ENCODE measurements around the gene ALKBH2. TPM values are rescaled to one million over a fixed set of nuclear protein-coding genes. Genes with fewer than 3 reads are reported as not detected.
A peak's percentile ranks its signal among the peaks of the same experiment; 100 is the strongest.

Gene ALKBH2
- 30.6 and 47.7 TPM in 2 replicates for total RNA-seq (2014; rRNA removed; shearing (Covaris generic); ENCODE audit: low replicate concordance)

- Histone ChIP-seq H3K36me3 (ENCODE audit: insufficient read depth, low read length) (peaks cover 16% of the 10 kb centered on the region; the same call in 1 of the 2 replicates), H3K9me3 (ENCODE audit: low read length) (no peaks in the 10 kb centered on the region)
Observed at GRCh38 chr12:109093022-109093918, at the start of gene ALKBH2. Gene ALKBH2 (minus strand): TSS chr12:109093472. CDS start chr12:109092786, 686 bp downstream.

DNA sequence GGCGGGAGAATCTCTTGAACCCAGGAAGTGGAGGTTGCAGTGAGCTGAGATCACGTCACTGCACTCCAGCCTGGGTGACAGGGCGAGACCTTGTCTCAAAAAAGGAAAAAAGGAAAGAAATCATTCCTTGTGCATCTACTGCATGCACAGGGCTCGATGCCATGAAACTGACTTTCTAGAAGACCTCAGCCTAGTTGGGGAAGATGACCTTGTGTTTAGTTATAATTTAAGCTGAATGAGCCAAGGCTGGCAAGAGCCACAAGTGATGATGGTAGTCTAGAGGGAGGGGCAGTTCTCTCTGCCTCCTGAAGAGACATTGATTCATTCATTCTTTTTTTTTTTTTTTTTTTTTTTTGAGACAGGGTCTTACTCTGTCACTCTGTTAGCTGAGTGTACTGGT is 47.3 kb upstream of the ALKBH2 start:
- Histone ChIP-seq H3K4me1 (ENCODE audit: low read length) (peaks cover 2% of the 10 kb centered on the region; the same call in 1 of the 2 replicates), H3K9me2 (replicated peaks; ENCODE audit: insufficient read depth, low read length) (no peaks in the 10 kb centered on the region), H3K27me3 (ENCODE audit: low read length) (no peaks in the 10 kb centered on the region), H3K79me2 (ENCODE audit: low read length) (no peaks in the 10 kb centered on the region), H4K20me1 (ENCODE audit: insufficient read depth, low read depth, low read length) (no peaks in the 10 kb centered on the region), H3K9ac (ENCODE audit: low read length) (no peak overlapping the region), H3K4me2 (ENCODE audit: low read depth, low read length, poor library complexity, severe bottlenecking) (no peak overlapping the region), H3K4me3 (ENCODE audit: low read length) (no peak overlapping the region), H3K36me3 (ENCODE audit: insufficient read depth, low read length) (no peaks in the 10 kb centered on the region), H2AFZ (ENCODE audit: low read length) (no peak overlapping the region), H3K27ac (ENCODE audit: low read length) (no peak overlapping the region), H3K9me3 (ENCODE audit: low read length) (no peaks in the 10 kb centered on the region)
- no peak for DNase-seq

More at GRCh38 chr12:109093022-109093918, at the start of gene ALKBH2:
- Histone ChIP-seq H2AFZ (ENCODE audit: low read length) (peak within 1 kb of the TSS; percentile 77), H3K4me3 (ENCODE audit: low read length) (peak within 1 kb of the TSS; percentile 76), H3K27me3 (ENCODE audit: low read length) (no peaks in the 10 kb centered on the region), H3K4me2 (ENCODE audit: low read depth, low read length, poor library complexity, severe bottlenecking) (peak within 1 kb of the TSS; percentile 74), H3K9ac (ENCODE audit: low read length) (peak within 1 kb of the TSS; percentile 82), H3K27ac (ENCODE audit: low read length) (peak within 1 kb of the TSS; percentile 69), H3K79me2 (ENCODE audit: low read length) (peaks cover 38% of the 10 kb centered on the region), H4K20me1 (ENCODE audit: insufficient read depth, low read depth, low read length) (no peaks in the 10 kb centered on the region), H3K4me1 (ENCODE audit: low read length) (peaks cover 36% of the 10 kb centered on the region), H3K9me2 (replicated peaks; ENCODE audit: insufficient read depth, low read length) (no peaks in the 10 kb centered on the region)
- peak; percentile 98 for DNase-seq

- no peak overlapping the region for H3K4me2 ChIP-seq (ENCODE audit: low read depth, low read length, poor library complexity, severe bottlenecking)
- no peaks in the 10 kb centered on the region for H3K9me3 ChIP-seq (ENCODE audit: low read length)
- no peaks in the 10 kb centered on the region for H4K20me1 ChIP-seq (ENCODE audit: insufficient read depth, low read depth, low read length)
- H3K27ac ChIP-seq (ENCODE audit: low read length), result no peak overlapping the region
- no peak for DNase-seq
- no peaks in the 10 kb centered on the region for H3K36me3 ChIP-seq (ENCODE audit: insufficient read depth, low read length)
- H3K79me2 ChIP-seq (ENCODE audit: low read length), result no peaks in the 10 kb centered on the region
- no peak overlapping the region for H2AFZ ChIP-seq (ENCODE audit: low read length)
- no peaks in the 10 kb centered on the region for H3K27me3 ChIP-seq (ENCODE audit: low read length)
- no peak overlapping the region for H3K4me3 ChIP-seq (ENCODE audit: low read length)
- H3K9me2 ChIP-seq (replicated peaks; ENCODE audit: insufficient read depth, low read length), result no peaks in the 10 kb centered on the region
- H3K9ac ChIP-seq (ENCODE audit: low read length), result no peak overlapping the region
- peaks cover 2% of the 10 kb centered on the region; the same call in 1 of the 2 replicates for H3K4me1 ChIP-seq (ENCODE audit: low read length)
Observed at GRCh38 chr12:109139791-109140190, 46.5 kb upstream of the ALKBH2 start.

DNA sequence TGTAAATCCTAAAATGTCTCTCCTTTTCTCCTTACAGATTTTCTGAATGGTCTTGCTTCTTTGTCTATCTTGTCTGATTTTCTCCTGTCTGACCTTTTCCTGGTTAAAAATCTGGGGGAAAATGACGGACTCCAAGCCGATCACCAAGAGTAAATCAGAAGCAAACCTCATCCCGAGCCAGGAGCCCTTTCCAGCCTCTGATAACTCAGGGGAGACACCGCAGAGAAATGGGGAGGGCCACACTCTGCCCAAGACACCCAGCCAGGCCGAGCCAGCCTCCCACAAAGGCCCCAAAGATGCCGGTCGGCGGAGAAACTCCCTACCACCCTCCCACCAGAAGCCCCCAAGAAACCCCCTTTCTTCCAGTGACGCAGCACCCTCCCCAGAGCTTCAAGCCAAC is 46.1 kb upstream of the ALKBH2 start:
- H3K4me3 ChIP-seq (ENCODE audit: low read length), result no peak overlapping the region

GRCh38 chr12:109137055-109137454 is 43.8 kb upstream of the ALKBH2 start:
- Histone ChIP-seq H3K79me2 (ENCODE audit: low read length) (no peaks in the 10 kb centered on the region), H3K27ac (ENCODE audit: low read length) (no peak overlapping the region), H3K4me2 (ENCODE audit: low read depth, low read length, poor library complexity, severe bottlenecking) (no peak overlapping the region), H3K9me2 (replicated peaks; ENCODE audit: insufficient read depth, low read length) (no peaks in the 10 kb centered on the region), H3K4me3 (ENCODE audit: low read length) (no peak overlapping the region), H3K27me3 (ENCODE audit: low read length) (no peaks in the 10 kb centered on the region), H3K4me1 (ENCODE audit: low read length) (no peaks in the 10 kb centered on the region), H3K9me3 (ENCODE audit: low read length) (no peaks in the 10 kb centered on the region), H3K36me3 (ENCODE audit: insufficient read depth, low read length) (no peaks in the 10 kb centered on the region), H2AFZ (ENCODE audit: low read length) (no peak overlapping the region), H4K20me1 (ENCODE audit: insufficient read depth, low read depth, low read length) (no peaks in the 10 kb centered on the region), H3K9ac (ENCODE audit: low read length) (no peak overlapping the region)
- no peak for DNase-seq

More for the DNA sequence above, 46.1 kb upstream of the ALKBH2 start:
- Histone ChIP-seq H3K36me3 (ENCODE audit: insufficient read depth, low read length) (no peaks in the 10 kb centered on the region), H3K27ac (ENCODE audit: low read length) (no peak overlapping the region), H3K4me1 (ENCODE audit: low read length) (peaks cover 2% of the 10 kb centered on the region; the same call in 1 of the 2 replicates), H3K9me3 (ENCODE audit: low read length) (no peaks in the 10 kb centered on the region), H3K79me2 (ENCODE audit: low read length) (no peaks in the 10 kb centered on the region), H3K9ac (ENCODE audit: low read length) (no peak overlapping the region), H3K4me2 (ENCODE audit: low read depth, low read length, poor library complexity, severe bottlenecking) (no peak overlapping the region), H4K20me1 (ENCODE audit: insufficient read depth, low read depth, low read length) (no peaks in the 10 kb centered on the region), H2AFZ (ENCODE audit: low read length) (no peak overlapping the region), H3K9me2 (replicated peaks; ENCODE audit: insufficient read depth, low read length) (no peaks in the 10 kb centered on the region), H3K27me3 (ENCODE audit: low read length) (no peaks in the 10 kb centered on the region)
- DNase-seq, result no peak

DNA sequence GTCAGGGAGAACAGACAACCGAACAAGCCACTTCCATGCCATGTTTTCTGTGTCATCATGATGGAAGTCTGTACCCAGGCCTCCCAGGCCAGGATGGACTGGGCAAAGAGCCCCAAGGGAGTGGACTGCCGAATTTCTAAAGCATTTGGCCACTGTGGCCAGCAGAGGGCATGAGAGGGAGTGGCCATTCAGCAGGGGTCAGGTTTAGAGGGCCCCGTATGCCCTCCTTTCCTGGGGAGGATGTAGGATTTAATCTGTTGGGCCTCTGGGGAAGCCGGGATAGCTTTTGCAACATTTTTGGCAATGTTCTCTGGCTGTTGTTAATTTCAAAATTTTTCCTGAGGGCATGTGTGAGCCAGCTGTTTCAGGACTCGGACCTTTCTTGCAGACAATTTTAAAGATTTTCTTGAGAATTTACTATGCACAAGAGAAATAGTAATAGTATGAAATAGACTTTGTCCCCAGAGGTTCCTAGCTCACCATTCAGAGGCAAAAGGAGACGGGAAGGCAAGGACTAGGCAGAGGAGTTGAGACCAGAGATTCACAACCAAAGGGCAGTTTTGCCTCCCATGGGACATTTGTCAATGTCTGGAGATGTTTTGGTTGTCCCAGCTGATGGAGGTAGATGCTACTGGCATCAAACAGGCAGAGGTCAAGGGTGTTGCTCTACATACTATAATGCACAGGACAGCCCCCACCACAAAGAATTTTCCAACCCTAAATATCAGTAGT is 41.1 kb upstream of the ALKBH2 start:
- H3K27me3 ChIP-seq (ENCODE audit: low read length), result no peaks in the 10 kb centered on the region
- no peaks in the 10 kb centered on the region for H3K9me3 ChIP-seq (ENCODE audit: low read length)
- H3K4me1 ChIP-seq (ENCODE audit: low read length), result peaks cover 12% of the 10 kb centered on the region
- no peaks in the 10 kb centered on the region for H3K9me2 ChIP-seq (replicated peaks; ENCODE audit: insufficient read depth, low read length)
- no peak for DNase-seq
- H3K79me2 ChIP-seq (ENCODE audit: low read length), result no peaks in the 10 kb centered on the region
- H4K20me1 ChIP-seq (ENCODE audit: insufficient read depth, low read depth, low read length), result no peaks in the 10 kb centered on the region
- H3K27ac ChIP-seq (ENCODE audit: low read length), result no peak overlapping the region
- H2AFZ ChIP-seq (ENCODE audit: low read length), result no peak overlapping the region
- no peak overlapping the region for H3K9ac ChIP-seq (ENCODE audit: low read length)
- no peaks in the 10 kb centered on the region for H3K36me3 ChIP-seq (ENCODE audit: insufficient read depth, low read length)
- no peak overlapping the region for H3K4me2 ChIP-seq (ENCODE audit: low read depth, low read length, poor library complexity, severe bottlenecking)
- no peak overlapping the region for H3K4me3 ChIP-seq (ENCODE audit: low read length)

DNA sequence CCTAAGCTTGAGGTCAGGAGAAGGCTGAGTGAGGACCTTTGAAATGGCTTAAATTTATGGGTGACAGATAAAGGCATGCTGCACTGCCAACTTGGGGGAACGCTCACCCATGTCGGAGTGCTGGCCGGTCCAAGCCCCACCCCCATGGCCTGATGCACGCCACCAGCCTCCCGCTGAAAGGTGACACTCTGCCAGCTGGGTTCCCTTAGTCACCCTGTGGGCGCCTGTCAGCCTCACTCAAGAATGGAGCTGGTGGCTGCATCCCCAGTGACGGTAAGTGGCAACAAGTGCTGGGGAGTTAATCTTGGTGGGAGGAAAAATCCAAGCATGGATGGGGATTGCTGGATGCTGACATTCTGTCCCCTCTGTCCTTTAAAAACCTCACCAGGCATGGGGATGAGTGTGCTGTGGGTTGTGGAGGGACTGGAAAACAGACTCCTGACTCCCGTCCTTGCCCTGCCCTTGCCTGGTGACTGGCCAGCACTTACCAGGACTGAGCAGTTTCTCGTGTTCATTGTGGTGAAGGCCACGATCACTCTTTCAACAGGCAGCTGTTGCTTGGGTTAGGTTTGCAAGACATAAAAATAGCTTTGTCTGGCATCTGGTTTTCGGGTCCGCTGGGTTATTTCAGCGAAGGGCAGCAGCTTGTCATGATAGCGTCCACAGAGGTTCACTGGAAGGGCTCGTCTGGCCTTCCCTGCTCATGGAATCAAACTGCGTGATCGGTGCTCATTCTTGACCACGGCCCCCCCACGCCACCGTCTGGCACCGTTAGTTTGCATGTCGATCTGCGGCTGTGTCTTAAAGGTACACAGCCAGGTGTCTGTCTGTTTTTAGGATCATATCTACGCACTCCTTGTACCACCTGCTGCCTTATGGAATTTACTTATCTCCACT is 38.1 kb upstream of the ALKBH2 start:
- Histone ChIP-seq H3K27me3 (ENCODE audit: low read length) (no peaks in the 10 kb centered on the region), H4K20me1 (ENCODE audit: insufficient read depth, low read depth, low read length) (no peaks in the 10 kb centered on the region), H3K4me2 (ENCODE audit: low read depth, low read length, poor library complexity, severe bottlenecking) (peak overlapping the region; percentile 35), H3K9me2 (replicated peaks; ENCODE audit: insufficient read depth, low read length) (no peaks in the 10 kb centered on the region), H3K36me3 (ENCODE audit: insufficient read depth, low read length) (no peaks in the 10 kb centered on the region), H3K9ac (ENCODE audit: low read length) (no peak overlapping the region), H3K4me1 (ENCODE audit: low read length) (peaks cover 12% of the 10 kb centered on the region), H3K4me3 (ENCODE audit: low read length) (peak overlapping the region; percentile 13; the same call in 1 of the 2 replicates), H3K9me3 (ENCODE audit: low read length) (no peaks in the 10 kb centered on the region), H2AFZ (ENCODE audit: low read length) (no peak overlapping the region), H3K79me2 (ENCODE audit: low read length) (no peaks in the 10 kb centered on the region), H3K27ac (ENCODE audit: low read length) (no peak overlapping the region)
- DNase-seq, result no peak
